ENCODE measurements around the gene TAF1B.

DNA sequence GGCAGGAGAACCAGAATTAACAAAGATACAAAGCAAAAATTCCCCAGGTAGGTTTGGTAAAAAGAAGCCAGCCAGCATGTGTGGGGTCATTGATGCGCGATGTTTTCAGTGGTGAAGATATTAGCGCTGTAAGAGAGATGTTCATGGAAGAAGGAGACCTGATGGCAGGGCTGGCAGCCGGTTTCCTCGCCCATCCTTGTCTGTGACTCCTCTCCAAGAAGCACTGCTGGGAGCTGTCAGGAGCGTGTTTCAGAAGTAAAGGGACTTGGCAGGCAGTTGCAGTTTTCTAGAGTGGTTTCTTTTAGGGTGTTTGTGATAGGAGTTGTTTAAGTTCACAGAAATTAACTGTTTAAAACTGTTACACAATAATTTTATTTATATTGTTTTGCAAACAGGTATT lies 24.6 kb downstream of the TAF1B start:
- TF ChIP-seq, protein P1, sequence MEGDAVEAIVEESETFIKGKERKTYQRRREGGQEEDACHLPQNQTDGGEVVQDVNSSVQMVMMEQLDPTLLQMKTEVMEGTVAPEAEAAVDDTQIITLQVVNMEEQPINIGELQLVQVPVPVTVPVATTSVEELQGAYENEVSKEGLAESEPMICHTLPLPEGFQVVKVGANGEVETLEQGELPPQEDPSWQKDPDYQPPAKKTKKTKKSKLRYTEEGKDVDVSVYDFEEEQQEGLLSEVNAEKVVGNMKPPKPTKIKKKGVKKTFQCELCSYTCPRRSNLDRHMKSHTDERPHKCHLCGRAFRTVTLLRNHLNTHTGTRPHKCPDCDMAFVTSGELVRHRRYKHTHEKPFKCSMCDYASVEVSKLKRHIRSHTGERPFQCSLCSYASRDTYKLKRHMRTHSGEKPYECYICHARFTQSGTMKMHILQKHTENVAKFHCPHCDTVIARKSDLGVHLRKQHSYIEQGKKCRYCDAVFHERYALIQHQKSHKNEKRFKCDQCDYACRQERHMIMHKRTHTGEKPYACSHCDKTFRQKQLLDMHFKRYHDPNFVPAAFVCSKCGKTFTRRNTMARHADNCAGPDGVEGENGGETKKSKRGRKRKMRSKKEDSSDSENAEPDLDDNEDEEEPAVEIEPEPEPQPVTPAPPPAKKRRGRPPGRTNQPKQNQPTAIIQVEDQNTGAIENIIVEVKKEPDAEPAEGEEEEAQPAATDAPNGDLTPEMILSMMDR (IDR thresholded peaks at IDR 0.05; ENCODE audit: low read length) = no peak
- no peak for TF ChIP-seq EZH2 (IDR thresholded peaks at IDR 0.05; ENCODE audit: borderline replicate concordance, low read length)

Measured in OCI-LY1 (cell line).